GM19328 (cell line): ENCODE measurements around the gene PHACTR3.

Experiments
- ATAC-seq: cut with Tn5 transposase; IDR thresholded peaks from one replicate; pipeline ENCODE4 v1.9.1; 2021; ENCODE audit warnings: mild to moderate bottlenecking, moderate library complexity; ENCODE audit not compliant: unreplicated experiment

Gene PHACTR3

DNA sequence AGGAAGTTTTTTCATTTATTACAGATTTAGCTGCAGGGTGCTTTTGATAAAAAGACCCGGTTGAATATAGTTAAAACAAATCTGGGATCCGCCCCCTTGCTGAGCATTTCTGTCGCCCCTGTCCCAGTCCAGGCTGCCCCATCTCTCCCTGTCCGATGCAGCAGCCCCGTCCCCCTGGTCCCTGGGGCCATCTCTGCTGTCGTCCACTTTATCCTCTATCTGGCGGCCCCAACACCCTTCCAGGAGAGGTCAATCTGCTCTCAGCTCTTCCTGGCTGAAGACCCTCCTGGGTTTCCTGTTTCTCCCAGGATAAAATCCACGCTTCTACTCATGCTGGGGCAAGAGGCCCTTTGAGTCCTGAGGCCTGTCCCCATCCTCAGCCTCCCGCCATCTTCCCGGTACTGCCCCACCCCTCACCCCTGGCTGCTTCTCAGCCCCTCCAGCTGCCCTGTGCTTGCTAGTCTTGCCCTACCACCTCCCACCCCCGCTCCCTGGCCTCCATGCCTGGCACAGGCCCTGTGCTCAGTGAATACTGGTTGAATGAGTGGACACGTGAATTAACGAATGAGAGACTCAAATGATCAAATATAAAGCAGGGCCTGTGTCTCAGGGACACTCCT, 16.0 kb upstream of the PHACTR3 start:
- ATAC-seq = no peak

DNA sequence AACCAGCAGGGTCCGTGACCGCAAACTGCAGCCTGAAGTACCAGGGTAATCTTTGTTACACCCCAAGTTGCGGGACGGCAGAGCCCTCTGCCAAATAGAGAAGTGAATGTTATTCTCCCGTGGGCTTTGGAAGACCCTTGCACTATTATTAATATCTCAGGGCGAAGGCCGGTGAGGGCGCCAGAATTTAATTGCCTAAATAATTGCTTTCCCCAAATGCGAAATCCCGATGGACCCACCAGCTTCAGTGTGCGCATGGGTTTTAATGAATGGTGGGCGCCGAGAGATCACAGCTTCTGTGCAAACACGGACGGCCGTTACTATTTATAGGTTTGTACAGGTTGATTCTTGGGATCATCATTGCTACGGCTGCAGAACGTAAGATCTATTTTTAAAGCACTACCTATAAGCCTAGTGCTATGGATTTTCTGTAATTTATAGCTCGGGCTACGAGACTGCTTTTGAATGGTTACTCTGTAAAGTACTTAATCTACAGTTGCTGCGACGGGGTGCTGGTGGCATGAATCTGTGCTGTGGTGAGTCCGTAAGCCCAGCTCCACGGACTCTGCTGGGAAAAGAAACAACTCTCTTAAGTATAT, 15.2 kb upstream of the PHACTR3 start:
- no peak for ATAC-seq

DNA sequence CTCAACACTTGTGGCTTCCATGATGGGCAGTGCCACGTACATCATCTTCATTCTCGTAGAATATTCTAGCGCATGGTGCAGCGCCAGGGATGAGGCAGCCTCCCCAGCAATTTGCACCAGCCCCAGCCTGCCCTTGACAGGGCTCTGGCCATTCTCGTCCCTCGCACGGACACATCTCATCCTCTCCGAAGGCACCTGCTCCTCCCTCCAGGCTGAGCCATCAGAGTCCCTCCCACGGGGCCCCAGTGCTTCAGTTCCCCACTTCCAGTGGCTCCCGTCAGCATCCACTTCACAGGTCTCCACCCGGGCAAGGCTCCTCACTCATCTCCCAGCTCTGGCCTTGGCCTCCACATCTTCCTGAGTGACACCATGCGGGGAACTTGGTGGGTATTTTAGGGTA, 13.3 kb upstream of the PHACTR3 start:
- ATAC-seq = no peak

DNA sequence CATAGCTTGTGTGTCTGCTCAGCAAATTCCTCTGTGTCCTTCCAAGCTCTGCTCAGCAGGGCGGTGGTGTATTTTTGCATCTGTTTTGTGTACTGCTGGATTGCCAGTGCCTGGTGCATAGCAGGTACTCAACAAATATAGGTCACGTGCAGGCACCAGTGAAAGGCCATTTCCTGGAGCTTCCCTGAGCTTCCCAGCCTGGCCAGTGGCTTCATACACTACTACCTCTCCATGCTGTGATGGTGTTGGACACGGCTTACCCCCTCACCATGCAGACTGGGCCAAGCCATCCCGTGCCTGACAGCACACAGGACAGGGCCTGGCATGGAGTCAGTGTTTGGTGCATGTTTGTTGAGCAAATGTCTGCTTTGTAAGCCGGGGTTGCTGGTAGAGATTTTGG, 7.7 kb upstream of the PHACTR3 start:
- ATAC-seq = no peak

DNA sequence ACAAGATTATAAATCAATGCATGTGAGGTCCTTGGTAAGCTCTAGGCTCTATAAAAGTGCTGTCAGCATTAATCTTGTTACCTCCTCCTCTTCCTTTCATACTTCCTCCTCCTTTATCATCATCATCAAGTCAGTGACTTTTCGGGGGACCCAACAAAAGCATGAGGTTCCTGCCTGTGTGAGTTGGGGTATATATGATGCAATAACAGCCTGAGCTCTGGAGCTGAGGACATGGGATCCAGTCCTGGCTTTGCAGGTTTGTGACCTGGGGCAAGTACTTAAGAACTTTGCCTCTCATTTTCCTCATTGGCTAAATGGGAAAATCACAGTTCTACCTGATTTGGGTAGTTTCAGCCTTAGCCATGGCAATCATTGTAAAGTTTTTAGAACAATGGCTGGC, 7.1 kb upstream of the PHACTR3 start:
- no peak for ATAC-seq

DNA sequence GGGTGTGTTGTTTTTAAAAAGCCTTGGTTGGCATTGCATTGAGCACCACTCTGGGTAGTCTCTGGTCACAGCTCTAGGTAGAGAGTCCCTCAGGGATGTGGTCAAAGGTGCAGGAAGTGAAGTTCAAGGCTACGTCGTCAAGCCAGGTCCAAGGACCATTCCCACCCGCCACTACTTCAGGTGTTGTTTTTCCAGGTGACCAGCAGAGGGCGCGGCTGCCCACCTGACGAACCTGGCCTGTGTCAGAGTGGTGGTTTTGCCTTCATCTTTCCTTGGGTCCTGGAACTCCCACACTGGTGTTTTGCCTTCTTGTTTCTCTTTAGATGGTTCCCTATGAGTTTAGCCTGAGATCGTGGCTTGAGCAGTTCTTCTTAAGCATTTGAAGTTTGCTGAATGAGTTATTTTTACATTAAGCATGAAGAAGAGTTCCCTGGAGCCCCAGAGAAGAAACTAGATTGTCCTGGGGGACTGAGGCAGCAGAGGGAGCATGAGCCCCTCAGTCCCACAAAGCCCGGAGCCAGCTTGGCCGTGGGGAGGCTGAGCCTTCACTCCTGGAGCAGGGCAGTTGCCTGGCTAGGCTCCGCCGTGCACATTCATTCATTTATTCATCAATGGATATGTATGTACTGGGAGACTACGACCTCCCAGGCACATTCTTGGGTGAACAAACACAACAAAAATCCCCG, 5.6 kb upstream of the PHACTR3 start:
- ATAC-seq = no peak

DNA sequence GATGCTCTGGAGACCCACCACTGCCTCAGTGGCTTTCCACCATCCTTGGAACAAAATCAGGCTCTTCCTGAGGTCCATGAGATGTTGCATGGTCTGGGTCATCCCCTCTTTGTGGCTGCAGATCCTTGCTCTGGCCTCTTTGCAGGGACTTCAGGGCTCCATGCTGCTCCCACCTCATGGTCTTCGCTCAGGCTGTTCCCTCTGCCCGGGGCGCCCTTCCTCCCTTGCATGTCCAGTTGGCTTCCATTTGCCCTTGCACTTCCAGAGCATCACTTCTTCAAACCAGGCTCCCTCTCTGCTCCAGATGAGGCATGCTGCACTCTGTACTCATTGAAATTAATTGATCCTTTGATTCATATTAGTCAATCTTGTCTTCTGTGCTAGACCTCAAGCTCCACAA, 4.4 kb upstream of the PHACTR3 start:
- no peak for ATAC-seq

DNA sequence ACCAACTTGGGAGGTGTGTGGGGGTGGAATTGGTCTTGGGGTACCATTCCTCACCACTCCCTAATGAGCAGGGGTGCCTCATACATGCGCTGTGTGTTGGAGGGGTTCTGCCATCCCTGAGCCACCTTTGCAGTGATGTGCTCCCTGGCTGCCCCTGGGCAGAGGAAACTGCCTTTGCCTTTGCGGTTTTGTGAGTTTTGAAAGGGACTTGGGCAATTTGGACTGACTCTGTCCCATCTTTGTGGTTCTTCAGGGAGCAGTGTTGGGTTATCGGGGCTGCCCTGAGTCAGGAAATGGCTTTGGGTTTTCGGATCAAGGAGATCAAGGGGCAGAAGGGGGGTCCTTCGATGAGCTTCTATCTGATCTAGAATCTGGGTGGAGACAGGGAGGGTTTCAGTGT, 3.9 kb upstream of the PHACTR3 start:
- no peak for ATAC-seq

DNA sequence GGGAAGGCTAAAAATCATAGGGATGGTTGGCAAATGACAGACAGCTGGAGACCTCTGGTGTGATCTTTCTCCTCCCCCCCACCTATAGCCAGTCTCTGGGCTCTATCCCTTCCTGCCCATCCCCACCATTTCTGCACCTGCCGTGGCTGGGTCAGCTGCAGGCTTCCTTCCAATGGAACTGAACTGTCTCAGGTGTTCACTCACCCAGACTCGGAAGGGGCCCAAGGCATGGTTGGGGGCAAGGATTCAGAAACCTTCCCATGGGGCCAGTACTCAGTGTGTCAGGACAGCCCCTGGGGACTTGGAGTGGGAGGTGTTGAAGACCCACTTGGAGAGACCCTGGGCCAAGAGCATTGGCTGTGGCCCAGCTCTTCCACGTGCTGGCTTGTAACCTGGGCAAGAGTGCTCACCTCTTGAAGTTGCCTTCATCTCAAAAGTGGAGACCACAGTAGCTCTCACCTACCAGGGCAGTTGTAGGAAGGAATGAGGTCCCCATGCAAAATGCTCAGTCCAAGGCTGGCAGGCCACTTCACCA, 1.7 kb upstream of the PHACTR3 start:
- ATAC-seq = no peak

DNA sequence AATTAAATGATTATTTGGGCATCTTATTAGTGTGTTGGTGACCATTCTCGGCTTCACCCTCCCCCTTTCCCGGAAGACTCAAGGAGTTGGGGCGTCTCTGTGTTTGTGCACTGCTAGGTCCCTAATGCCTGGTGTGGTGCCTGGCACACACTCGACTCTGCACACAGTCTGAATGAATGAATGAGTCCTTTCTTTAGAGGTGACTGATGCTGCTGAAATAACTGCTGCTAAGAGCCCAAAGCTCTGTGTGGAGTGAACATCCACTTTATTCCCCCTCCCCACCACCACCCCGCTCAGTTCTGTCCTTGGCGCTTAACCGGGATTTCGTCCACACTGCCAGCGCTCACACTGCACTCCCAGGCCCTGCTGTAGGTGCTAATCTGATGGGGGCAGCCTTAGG, 1.2 kb upstream of the PHACTR3 start:
- no peak for ATAC-seq

DNA sequence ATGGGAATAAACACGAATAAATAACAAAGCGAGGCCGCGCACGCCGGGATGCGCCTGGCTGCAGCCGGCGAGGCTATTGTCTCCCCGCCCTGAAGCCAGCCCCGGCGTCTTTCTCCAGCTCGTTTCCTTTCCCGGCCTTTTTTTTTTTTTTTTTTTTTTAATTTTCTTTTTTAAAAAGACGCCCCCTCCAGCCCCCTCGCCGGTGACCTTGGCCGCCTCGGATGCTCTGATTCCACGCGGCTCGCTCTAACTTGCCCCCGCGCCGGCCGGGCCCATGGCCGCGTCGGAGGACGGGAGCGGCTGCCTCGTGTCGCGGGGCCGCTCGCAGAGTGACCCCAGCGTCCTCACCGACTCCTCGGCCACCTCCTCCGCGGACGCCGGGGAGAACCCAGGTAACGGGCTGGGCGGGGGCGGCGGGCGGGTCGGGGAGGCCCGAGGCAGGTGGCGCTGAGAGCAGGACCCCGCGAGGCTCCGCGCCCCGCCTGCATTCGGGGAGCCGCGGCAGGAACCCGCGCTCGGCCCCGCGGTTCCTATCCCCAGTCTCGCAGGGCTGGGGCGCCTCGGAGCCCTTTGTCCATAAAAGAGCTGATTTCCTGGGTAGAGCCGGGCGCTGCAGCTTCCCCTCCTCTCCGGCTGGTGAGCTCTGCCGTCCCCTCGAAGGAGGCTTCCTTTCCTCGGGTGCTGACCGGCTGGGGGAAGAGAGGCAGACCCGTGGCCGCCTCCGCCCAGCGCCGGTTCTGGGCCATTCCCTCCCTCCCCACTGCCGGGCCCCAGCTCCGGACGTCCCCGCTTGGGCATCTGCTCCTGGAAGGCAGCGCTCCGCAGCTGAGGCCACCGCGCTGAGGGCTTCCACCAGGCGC, 631 bp downstream of the PHACTR3 start:
- ATAC-seq = no peak

DNA sequence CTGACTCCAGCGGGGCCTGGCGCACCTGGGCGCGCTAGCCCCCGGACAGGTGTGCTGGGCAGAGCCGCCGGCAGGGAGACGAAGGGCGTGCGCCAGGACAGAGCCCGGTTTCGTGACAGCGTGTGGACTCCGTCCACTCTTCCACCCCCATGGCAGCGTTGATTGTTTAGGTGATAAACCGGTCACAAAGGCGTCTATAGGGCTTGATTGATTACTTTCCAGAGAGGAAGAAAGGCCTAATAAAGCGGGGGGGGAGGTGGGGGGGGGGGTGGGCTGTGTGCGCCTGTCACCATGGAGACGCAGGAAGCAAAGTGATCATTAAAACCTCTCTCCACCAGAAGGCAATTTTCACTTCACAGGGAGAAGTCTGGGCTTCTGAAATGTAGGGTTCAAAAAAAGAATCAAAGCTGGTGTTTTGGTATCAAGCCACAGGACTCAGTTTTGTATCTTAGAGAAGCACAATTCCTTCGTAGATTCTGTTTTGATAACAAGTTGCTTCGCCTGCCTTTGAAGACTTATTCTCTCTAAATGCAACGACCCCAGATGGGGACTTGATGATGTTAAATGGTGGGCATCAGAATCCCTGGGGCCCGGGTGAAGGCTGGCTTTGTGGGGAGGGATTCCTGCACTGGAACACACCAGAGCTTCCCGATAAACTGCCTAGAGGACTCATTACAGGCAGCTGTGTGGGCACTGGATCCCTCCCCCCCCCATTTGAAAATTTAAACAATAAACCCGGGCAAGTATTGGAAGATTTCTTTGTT, 1.4 kb downstream of the PHACTR3 start:
- no peak for ATAC-seq

DNA sequence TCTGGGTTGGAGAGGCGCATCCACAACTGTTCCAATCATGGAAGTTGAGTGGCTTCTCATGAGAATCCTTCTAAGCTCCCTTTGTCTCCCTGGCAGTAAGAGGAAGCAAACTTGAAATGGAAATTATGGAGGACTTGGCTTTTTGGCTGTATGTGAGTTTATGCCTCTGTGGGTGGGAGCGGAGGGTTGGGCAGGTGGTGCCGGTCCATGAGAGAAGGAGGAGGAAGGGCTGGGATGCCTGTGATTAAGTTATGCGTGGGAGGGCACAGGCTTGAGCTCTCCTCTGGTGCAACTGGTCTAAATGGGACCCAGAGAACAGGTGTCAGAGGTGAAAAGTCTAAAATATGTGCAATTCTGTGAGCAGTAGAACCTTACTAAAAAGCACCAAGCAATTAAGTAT, 2.2 kb downstream of the PHACTR3 start:
- ATAC-seq = no peak

DNA sequence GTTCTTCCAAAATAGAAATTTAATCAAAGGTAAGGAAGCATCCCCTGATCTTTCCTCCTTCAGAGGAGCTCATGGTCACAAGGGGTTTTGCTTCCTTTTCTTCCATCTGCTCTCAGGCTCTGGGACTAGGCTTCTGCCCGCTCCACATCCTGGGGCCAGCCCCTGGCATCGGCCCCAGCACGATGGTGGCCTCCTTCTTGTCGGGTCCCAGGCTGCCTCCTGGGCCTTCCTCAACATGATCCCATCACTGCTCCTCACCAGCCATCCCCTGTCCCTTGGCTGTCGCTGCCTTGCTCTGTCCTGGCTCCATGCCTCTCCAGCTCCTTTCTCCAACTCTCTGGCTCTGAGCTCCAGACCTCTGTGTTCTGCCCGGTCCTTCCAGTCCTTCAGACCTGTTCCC, 4.1 kb downstream of the PHACTR3 start:
- no peak for ATAC-seq

DNA sequence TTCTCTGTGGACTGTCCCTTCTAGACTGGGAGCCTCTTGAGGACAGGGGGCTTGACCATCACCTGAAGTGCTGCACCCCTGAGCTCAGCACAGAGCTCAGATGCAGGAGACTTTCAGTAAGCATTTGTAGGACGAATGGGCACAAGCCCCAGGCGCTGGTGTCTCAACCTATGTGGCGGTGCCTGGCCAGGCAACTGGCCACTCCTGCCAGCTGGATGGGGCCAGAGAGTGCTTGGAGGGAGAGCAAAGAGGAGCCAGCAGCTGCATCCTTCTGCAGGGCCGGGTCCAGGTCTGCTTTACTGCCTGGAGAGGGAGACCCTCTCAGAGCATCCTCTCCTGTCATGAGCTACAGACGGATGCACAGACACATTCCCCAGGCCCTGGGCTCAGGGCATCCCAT, 4.5 kb downstream of the PHACTR3 start:
- no peak for ATAC-seq

DNA sequence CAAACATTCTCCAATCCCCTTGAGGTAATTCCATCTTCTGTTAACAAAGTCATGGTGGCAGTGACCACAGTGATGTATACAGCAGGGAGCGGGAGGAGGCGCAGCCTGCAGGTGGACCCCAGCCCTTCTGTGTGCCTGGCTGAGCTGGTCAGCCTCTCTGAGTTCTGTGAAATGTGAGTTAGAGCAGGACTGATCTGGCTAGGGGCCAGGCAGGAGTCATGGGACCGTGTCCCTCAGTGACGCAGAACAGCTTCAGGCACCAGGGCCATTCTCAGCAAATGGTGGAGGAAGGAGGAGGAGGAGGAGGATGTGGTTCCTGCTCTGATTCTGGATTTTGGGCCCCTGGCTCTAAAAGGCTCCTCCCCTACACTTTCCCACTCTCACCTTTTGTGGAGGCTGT, 6.9 kb downstream of the PHACTR3 start:
- no peak for ATAC-seq

DNA sequence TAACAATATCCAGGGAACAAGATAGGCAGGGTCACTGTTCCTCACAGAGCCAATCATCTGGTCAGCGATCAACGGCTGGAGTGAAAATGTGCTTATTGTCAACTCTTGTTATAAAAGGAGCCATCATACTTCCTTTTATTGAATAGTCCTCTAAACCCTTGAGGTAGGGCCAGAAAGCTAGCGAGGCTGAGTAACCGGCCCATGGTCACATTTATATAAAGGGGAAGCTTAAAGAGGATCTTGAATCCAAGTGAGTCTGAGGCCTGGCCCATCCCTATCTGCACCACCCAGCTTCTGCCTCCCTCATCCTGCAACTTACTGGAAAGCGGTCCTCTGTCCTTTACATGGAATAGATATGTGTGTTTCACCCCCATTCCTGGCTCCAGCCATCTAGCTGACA, 9.5 kb downstream of the PHACTR3 start:
- no peak for ATAC-seq

DNA sequence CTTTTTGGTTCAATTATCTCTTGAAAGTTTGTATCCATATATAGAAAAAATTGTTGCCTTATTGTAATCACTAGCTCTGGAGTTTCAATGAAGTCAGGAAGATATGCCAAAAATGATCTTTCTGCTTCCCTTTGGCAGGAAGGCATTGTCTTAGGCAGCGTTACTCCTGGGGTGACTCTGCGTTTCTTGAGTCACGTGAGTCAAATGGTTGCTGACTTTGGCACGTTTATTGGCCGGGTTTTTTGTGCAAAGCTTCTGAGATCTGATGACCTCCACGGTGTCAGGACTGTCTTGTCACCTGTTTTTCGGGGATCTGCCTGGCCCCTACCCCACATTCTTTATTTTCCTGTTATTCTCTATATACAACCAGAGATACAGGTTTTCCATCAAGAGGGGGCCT, 10.4 kb downstream of the PHACTR3 start:
- ATAC-seq = no peak

DNA sequence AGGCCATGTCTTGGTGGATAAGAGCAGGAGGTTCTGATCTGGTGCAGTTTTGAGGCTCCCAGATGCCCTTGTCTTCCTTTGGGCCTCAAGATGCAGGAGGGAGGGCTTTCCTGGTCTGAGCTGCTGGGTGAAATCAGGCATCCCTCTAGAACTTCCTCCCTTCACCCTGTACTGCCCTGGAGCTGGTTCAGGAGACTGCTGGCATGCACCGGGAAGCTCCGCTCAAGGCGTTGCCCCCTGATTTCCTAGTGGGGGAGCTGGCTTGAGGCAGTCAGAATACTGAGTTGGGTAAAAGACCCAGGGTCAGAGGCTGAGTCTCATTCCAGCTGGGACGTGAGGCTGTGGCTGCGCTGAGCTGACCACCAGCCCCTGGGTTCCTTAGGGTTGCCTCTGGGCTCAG, 12.0 kb downstream of the PHACTR3 start:
- ATAC-seq = no peak

DNA sequence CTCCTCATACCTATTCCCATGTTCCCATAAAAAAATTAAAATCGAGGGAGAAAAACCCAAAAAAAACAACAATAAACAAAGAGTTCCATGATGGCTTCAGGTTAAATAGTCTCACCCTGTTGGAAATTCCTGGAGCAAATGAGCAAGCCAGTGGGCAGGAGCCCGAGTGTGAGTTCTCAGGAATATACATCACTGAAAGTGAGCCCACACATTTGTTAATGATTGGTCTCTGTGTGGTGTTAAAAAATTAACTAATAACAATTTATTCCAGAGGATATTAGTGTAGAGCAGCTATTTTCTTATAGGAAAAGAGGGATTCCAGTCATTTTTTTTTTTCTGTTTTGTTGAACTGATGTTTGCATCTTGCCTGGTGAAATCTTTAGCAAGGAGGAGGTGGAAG, 12.9 kb downstream of the PHACTR3 start:
- no peak for ATAC-seq

DNA sequence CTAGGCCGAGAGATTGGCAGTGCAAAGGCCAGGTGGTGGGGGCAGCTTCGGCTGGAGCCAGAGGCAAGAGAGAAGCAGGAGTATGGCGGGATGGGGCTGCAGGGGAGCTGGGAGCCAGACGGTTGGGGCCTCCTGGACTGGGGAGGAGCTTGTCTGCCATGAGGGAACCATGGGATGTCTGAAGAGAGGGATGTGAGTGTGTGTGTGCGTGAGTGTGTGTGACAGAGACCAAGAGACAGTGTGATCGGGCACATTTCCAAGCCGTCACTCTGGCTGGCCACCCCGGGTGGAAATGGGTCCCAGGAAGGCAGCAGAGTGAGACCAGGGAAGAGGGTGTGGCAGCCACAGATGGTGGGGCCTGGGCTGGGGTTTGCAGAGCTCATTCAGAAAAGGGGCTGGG, 13.8 kb downstream of the PHACTR3 start:
- no peak for ATAC-seq
